ENCODE data around the gene TFR2. TPM values are rescaled to one million over a fixed set of nuclear protein-coding genes. Genes with fewer than 3 reads are reported as not detected.

TFR2 gene
- total and polyA plus RNA-seq, 2 of the 4 experiments (the other 2 are of a cell fraction) = 0.18 to 0.50 TPM

GRCh38 chr7:100589341-100589947 is 51.9 kb downstream of the TFR2 start:
- in situ Hi-C loops (cut with MboI; ENCODE audit: low sequenced_read_pairs) (loop anchor here (25.0 kb wide), 1 partner anchor 273 kb away; the partner anchor contains the start of genes SLC12A9 and TRIP6), dilution Hi-C loops (cut with HindIII; ENCODE audit: low sequenced_read_pairs, unreplicated experiment) (no loop called here)
- WGBS, 2 experiments (ENCODE audit: extremely low coverage in 2 of 2, insufficient read length in 1 of 2) = 36% methylated on average over 2 of the region's 7 CpGs; no CpG with 5 or more reads in 1 of the 2 experiments

More at GRCh38 chr7:100589341-100589947, 51.9 kb downstream of the TFR2 start:
- no peak overlapping the region for H2AK5ac ChIP-seq (ENCODE audit: low read depth, low read length)
- peaks cover 14% of the 10 kb centered on the region for H4K20me1 ChIP-seq (ENCODE audit: insufficient read depth, low read length)
- TF ChIP-seq SMC3 (IDR thresholded peaks at IDR 0.05; ENCODE audit: low read depth, low read length) (no peak), MAZ (IDR thresholded peaks at IDR 0.05; ENCODE audit: borderline replicate concordance, low read depth, low read length) (no peak), CHD1 (IDR thresholded peaks at IDR 0.05; ENCODE audit: low read depth, low read length) (no peak), ELK1 (IDR thresholded peaks at IDR 0.05; ENCODE audit: borderline replicate concordance, low read depth, low read length) (no peak), CEBPB (IDR thresholded peaks at IDR 0.05; ENCODE audit: low read depth, low read length) (no peak), BHLHE40 (IDR thresholded peaks at IDR 0.05; ENCODE audit: low read depth, low read length) (no peak), MXI1 (IDR thresholded peaks at IDR 0.05; ENCODE audit: borderline replicate concordance, low read depth, low read length) (no peak), POLR2A (IDR thresholded peaks at IDR 0.05; ENCODE audit: low read depth, low read length) (no peak), RAD21 (IDR thresholded peaks at IDR 0.05; ENCODE audit: low read length) (no peak), NFE2L2 (IDR thresholded peaks at IDR 0.05; ENCODE audit: low read depth, low read length) (no peak), FOS (IDR thresholded peaks at IDR 0.05; ENCODE audit: low read depth, low read length) (no peak), RCOR1 (IDR thresholded peaks at IDR 0.05; ENCODE audit: insufficient replicate concordance, low read length) (no peak), RFX5 (IDR thresholded peaks at IDR 0.05; ENCODE audit: low read depth, low read length) (no peak), CTCF (conservative IDR thresholded peaks at IDR 0.05; ENCODE audit: low read depth, low read length) (no peak), MAFK (IDR thresholded peaks at IDR 0.05; ENCODE audit: low read depth, low read length) (no peak), USF2 (IDR thresholded peaks at IDR 0.05; ENCODE audit: low read depth, low read length) (no peak)
- no peak overlapping the region for H3K18ac ChIP-seq (ENCODE audit: low read depth, low read length)
- no peaks in the 10 kb centered on the region for H3K27me3 ChIP-seq (ENCODE audit: control insufficient read depth, insufficient read depth, low read length)
- no peak overlapping the region for H3K4ac ChIP-seq (ENCODE audit: low read depth, low read length)
- DNase-seq (no peak), ATAC-seq (ENCODE audit: low read depth) (no peak)
- H3K4me3 ChIP-seq (ENCODE audit: insufficient read depth, low read depth, low read length) = no peak overlapping the region
- peaks cover 6 to 16% of the 10 kb centered on the region in 2 experiments; a peak in 2 of 4 replicates for H3K79me1 ChIP-seq (ENCODE audit: low read depth in 1 of 2, low read length in 2 of 2)
- H3K9me1 ChIP-seq (ENCODE audit: insufficient read depth, low read length) = 0 out of 2 replicates have a peak, but pooled peaks cover 5% of the 10 kb centered on the region
- no peak overlapping the region for H2BK15ac ChIP-seq (ENCODE audit: low read depth, low read length)
- no peak overlapping the region for H2AK9ac ChIP-seq (replicated peaks; ENCODE audit: low read depth, low read length, poor library complexity)
- H3K23ac ChIP-seq (ENCODE audit: low read depth, low read length) = no peak overlapping the region
- ChIA-PET POLR2A (ENCODE audit: unreplicated experiment) (no interaction called here), CTCF (interaction anchor here (0.9 kb wide), 1 partner anchor 13 kb away, joined by 4 read pairs; the partner anchor contains the start of gene PCOLCE)
- no peaks in the 10 kb centered on the region for H3K36me3 ChIP-seq (ENCODE audit: control insufficient read depth, insufficient read depth, low read length)
- peaks cover 5% of the 10 kb centered on the region; the same call in 1 of the 2 replicates for H3K4me1 ChIP-seq (ENCODE audit: control insufficient read depth, insufficient read depth, low read length)
- no peak overlapping the region for H4K5ac ChIP-seq (ENCODE audit: low read depth, low read length)
- no peak overlapping the region for H2AFZ ChIP-seq (replicated peaks; ENCODE audit: low read length, poor library complexity)
- H3K4me2 ChIP-seq (ENCODE audit: low read depth, low read length) = no peak overlapping the region
- no peak overlapping the region for H4K91ac ChIP-seq (ENCODE audit: insufficient read depth, low read depth, low read length)
- H2BK120ac ChIP-seq (ENCODE audit: low read depth, low read length) = no peak overlapping the region
- H3K14ac ChIP-seq (replicated peaks; ENCODE audit: low read depth, low read length) = no peak overlapping the region
- H3K9ac ChIP-seq (ENCODE audit: low read depth, low read length) = no peak overlapping the region
- no peak overlapping the region for H2BK5ac ChIP-seq (ENCODE audit: low read depth, low read length, poor library complexity, severe bottlenecking)
- H3K56ac ChIP-seq (ENCODE audit: extremely low read depth, insufficient read depth, low read length) = no peak overlapping the region
- H3K27ac ChIP-seq (ENCODE audit: insufficient read depth, low read length) = no peak overlapping the region
- H3K9me3 ChIP-seq (ENCODE audit: control insufficient read depth, insufficient read depth, low read length) = no peaks in the 10 kb centered on the region
- no peak overlapping the region for H4K8ac ChIP-seq (ENCODE audit: low read depth in 2 of 2, low read length in 2 of 2)
- H2BK20ac ChIP-seq (ENCODE audit: low read depth, low read length) = no peak overlapping the region
- BruUV-seq (replicated peaks) = no TSS peak
- intact Hi-C loops (cut with micrococcal nuclease) = loop anchor here (10.0 kb wide), 1 partner anchor 245 kb away; no protein-coding TSS in a partner anchor

Data from IMR-90 (cell line).